HEK293T (cell line): Measurements from ENCODE around the gene PDLIM3.

Experiments
- ARNT ChIP-seq: fragments of 450-650 bp; IDR thresholded peaks from 2 replicates; pipeline ENCODE4 v1.6.1; 2017; ENCODE audit warnings: mild to moderate bottlenecking
- ELF4 ChIP-seq: fragments of 450-650 bp; IDR thresholded peaks from 2 replicates; pipeline ENCODE4 v1.6.1; 2017; ENCODE audit warnings: antibody characterized with exemption
- FOXA1 ChIP-seq: fragments of 450-650 bp; IDR thresholded peaks from 2 replicates; pipeline ENCODE4 v1.6.1; 2016; ENCODE audit warnings: mild to moderate bottlenecking
- FOXK2 ChIP-seq: fragments of 450-650 bp; IDR thresholded peaks from 2 replicates; pipeline ENCODE4 v1.6.1; 2016; ENCODE audit warnings: mild to moderate bottlenecking
- FOXM1 ChIP-seq: fragments of 450-650 bp; IDR thresholded peaks from 2 replicates; pipeline ENCODE4 v1.6.1; 2017; ENCODE audit warnings: mild to moderate bottlenecking, borderline replicate concordance
- HDGF ChIP-seq: fragments of 450-650 bp; IDR thresholded peaks from 2 replicates; pipeline ENCODE4 v1.6.1; 2017; ENCODE audit warnings: antibody characterized with exemption, borderline replicate concordance
- NFRKB ChIP-seq: fragments of 450-650 bp; IDR thresholded peaks from 2 replicates; pipeline ENCODE4 v1.6.1; 2016; ENCODE audit warnings: mild to moderate bottlenecking, moderate library complexity
- SP1 ChIP-seq: fragments of 450-650 bp; IDR thresholded peaks from 2 replicates; pipeline ENCODE4 v1.6.1; 2017
- SUZ12 ChIP-seq: fragments of 450-650 bp; IDR thresholded peaks from 2 replicates; pipeline ENCODE4 v1.6.1; 2016; ENCODE audit warnings: mild to moderate bottlenecking
- TARDBP ChIP-seq: fragments of 450-650 bp; IDR thresholded peaks from 2 replicates; pipeline ENCODE4 v1.6.1; 2016

DNA sequence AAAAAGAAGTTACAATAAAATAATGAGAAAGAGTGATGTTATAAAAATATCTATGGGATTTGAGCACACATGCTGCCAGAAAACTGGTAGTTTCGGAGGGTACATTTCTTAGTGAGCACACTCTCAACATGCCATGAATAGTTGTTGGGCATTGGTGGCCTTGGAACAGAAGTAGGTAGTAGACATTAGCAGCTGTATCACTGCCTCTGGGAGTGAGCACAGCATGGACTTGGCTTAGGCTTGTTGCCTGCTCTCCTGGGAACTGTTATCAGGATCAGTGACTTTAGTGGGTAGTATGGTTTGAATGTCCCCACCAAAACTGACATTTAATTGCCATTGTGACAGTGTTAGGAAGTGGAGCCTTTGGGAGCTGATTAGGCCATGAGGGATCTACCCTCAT is 13.3 kb upstream of the PDLIM3 start:
- TF ChIP-seq ARNT (no peak), FOXK2 (no peak), FOXA1 (no peak), TARDBP (no peak), HDGF (no peak), ELF4 (no peak), SP1 (no peak), SUZ12 (no peak), FOXM1 (no peak), NFRKB (no peak)
